HG03060 (cell line): ENCODE results near the gene DIP2A.
"Not testable (repeated sequence)": the region's sequence is repeated elsewhere in the genome, so short reads cannot be mapped to it uniquely, and the experiment has no call there.

Experiments
- ATAC-seq: cut with Tn5 transposase; IDR thresholded peaks from one replicate; pipeline ENCODE4 v1.9.1; 2021; ENCODE audit warnings: low read depth, moderate number of reproducible peaks; ENCODE audit not compliant: unreplicated experiment

DIP2A gene

DNA sequence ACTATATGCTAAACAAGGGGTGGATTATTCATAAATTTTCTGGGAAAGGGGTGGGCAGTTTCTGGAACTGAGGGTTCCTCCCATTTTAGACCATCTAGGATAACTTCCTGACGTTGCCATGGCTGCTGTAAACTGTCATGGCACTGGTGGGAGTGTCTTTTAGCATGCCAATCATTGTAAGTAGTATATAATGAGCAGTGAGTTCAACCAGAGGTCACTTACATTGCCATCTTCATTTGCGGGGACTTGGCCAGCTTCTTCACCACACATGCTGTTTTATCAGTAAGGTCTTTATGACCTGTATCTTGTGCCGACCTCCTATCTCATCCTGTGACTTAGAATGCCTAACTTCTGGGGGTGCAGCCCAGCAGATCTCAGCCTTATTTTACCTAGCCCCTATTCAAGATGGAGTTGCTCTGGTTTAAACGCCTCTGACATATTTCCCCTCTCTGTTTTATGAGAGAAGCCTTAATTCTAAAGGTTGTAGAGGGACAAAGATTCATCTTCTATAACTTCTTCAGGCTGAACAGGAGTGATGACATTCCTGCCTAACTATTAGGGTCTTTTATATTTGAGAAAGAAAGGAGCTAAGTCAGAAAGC lies 60.4 kb downstream of the DIP2A start:
- ATAC-seq, result no peak

DNA sequence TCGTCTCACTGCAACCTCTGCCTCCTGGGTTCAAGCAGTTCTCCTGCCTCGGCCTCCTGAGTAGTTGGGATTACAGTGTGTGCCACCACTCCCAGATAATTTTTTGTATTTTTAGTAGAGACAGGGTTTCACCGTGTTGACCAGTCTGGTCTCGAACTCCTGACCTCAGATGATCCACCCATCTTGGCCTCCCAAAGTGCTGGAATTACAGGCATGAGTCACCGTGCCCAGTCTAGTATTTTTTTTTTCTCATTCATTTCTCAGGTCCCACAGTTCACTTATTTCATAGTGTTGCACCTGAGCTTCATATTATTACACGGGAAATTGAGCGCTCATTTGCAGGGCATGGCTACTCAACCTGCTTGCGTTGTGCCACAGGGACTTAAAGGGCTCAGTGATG lies 68.7 kb downstream of the DIP2A start:
- not testable (repeated sequence) for ATAC-seq

DNA sequence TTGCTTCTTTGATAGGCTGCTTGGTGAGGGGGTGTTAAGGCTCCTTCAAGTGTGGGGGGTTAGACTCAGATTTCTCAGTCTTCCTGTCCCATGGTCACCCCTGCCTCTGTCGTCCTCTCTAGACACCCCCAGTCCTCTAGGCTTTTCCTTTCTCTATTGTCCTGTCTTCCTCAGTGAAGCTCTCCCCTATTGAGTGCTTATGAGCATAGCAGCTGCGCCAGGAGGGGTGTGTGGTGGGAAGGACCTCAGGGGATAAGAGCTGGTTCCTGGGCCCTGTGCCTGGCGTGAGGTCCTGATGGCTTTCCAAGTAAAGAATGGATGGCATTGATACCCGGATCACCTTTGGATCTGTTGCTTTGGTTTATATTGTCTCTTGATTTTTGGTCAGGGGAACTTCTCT lies 69.1 kb downstream of the DIP2A start:
- no peak for ATAC-seq

DNA sequence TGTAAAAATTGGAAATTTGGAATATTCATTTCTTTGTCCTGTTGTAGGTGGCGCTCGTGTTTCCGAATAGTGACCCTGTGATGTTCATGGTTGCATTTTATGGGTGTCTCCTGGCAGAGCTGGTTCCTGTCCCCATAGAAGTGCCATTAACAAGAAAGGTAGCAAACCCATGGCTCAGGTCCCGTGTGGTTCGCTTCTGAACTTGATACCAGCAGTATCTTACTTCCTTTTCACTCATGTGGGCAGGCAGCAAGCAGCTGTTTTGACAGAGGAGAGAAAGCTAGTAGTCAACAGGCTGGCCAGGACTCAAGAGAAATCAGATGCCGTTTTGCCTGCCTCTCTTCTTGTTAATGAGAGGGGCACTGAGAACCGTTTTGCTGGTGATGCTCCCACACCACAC lies 73.4 kb downstream of the DIP2A start:
- ATAC-seq, result no peak

DNA sequence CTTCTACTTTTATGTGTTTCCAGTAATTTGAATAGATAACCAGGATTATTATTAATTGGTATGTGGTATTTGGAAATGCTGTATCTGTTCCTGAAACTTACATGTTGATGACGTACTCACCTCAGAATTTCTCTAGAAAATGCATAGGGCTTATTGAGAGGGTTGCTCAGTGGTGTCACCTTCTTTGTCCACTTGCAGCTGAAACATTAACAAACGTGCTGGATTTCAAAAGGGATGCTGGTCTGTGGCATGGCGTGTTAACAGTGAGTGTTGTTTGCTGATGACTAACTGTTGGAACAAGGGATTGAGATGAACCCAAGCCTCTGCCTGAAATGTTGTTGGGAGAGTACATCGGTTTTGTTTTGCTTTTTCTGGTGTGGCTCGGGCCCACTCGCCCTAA lies 78.3 kb downstream of the DIP2A start:
- ATAC-seq, result no peak

DNA sequence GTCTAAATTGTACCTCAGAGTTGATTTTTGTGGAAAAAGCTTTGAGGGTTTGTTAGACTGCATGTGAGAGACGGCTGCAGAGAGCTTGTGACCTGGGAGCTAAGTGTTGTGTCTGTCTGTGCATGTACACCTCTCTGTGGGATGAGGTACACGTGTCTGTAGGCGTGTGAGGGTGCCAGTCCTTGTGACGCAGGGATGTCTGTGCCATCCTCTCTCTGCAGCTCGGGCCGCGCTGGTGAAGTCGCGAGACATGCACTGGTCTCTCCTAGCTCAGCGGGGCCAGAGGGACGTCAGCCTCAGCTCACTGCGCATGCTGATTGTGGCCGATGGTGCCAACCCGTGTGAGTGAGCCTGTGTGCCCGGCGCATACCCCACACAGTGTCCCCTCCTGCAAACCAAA lies 79.6 kb downstream of the DIP2A start:
- ATAC-seq, result no peak

DNA sequence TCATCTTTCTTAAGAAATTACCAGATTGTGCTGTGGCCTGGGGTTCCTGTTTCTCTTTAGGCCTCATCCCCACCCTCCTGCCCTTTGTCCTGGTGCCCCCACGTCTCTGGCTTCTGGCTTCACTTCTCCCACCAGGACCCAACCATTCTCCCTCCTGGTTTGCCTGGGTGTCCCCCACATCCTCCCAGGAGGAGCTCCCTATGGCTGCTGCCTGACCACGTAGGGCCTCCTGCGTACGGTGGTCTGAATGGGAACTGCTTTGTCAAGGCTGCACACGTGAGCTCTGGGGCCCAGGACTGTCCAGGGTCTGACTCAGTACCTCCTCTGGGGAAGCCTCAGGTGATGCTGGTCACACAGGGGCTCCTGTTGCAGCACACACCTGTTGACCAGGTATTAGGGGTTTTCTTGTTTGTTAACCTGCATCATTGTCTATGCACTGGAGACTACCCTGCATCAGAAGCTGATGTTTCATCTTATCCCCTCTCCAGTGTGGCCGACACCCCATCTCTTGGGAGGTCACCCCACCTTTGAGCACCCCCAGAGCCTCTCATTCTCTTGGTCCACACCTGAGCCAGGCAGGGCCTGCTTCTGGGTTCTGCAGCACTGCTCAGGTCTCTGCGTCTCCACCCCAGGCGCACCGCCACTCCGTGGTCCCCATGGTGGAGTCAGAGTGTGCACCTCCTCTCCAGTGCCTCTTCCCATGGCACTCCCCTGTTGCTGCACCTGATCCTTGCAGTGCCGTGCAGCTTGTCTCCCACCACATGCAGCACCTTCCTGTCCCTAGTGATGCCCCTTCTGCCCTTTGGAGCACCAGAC lies 80.4 kb downstream of the DIP2A start:
- no peak for ATAC-seq

DNA sequence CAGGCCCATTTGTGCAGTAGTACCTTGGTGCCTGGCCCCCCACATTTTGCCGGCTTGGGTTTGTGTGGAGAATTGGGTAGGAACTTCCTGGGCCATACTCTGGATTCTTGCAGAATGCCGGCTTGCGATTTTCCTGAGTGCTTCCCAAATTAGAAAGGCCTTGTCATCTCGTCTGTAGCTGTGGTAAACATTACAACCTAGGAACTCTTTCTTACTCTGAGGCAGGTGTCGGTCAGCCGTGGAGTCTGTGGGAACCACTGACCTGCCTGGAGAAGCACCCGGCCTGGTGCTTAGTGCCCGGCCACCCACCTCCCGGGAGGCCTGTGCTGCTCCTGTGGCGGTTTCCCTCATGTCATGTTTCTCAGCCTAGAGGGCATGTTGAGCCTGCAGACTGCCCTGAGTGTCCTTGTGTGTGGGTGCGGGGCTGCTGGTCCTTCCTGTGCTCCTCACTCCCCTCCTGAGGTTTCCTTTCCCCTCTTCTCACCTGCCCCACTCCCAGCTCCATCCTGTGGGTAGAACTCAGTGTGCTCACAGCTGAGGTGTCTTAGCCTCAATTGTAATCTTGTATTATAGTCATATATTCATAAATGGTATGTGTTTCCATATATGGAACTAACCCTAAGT lies 81.5 kb downstream of the DIP2A start:
- no peak for ATAC-seq

DNA sequence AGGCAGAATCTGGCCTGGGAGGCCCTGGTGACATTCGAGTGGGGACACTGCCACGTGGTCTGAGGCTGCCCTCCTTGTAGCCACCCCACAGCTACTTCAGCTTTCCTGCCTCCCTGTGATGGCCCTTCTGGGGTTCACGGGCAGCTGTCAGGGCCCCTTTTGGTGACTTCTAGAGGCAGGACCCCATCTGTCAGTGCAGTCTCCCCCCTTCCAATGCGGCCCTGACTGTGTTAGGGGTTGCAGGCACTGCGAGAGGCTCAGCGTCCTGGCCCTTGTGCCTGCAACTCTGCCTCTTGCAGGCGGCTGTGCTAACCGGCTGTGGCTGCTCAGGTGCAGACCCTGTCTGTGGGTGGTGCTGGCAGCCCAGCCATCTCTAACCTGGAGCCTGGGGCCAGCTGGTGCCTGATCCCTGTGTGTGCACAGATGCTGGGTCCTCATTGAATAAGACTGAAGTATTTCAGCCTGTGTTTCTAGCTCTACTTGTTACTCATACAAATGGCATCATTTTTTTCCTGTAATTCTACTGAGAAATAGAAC lies 84.0 kb downstream of the DIP2A start:
- no peak for ATAC-seq

DNA sequence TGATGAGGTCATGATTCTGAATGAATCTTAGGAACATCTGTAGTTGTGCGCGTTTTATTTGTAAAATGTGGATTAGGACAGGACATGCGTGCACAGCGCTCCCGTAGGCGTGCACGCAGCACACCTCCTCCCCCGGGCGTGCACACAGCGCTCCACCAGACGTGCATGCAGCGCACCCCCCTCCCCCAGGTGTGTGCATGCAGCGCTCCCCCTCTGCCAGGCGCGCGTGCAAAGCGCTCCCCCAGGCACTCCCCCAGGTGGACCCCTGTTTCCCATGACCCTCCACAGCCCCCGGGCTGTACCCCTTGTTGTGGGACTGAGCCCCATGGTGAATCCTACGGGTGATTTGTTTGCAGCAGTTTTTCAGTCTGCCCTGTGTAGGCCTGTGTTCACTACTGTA lies 84.6 kb downstream of the DIP2A start:
- ATAC-seq, result no peak

DNA sequence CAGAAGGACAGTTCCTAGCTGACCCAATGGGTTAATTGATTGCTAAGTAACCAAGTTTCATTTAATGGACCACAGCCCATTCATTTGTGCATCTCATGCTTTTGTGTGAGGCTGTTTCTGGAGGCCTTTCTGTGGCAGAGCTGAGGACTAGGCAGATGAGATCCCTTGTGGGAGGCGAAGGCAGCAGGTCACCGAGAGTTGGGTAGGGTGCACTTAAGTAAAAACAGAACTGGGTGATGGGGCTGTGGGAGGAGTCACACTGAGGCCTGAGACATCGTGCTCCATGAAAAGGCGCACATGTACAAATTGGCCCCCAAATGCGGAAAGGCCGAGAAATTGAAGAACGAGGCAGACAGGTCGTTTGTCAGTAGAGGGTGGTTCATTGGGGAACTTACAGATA lies 85.3 kb downstream of the DIP2A start:
- no peak for ATAC-seq

DNA sequence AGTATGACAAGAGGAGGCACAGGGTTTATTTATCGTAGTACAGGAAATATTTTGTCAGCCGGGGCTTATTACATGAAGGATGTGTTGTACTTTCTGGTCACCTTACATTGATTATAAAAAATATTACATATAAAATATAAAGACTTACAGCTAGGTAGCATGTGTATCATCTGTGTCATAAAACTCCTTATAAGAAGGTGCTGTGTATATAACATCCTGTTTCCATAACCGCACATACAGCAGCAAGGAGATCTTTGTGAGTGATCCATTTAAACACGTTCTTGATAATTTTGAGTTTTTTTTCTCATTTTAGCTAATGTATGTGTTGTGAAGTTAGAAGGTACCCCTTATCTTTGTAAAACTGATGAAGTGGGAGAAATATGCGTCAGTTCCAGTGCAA lies 86.1 kb downstream of the DIP2A start:
- no peak for ATAC-seq

DNA sequence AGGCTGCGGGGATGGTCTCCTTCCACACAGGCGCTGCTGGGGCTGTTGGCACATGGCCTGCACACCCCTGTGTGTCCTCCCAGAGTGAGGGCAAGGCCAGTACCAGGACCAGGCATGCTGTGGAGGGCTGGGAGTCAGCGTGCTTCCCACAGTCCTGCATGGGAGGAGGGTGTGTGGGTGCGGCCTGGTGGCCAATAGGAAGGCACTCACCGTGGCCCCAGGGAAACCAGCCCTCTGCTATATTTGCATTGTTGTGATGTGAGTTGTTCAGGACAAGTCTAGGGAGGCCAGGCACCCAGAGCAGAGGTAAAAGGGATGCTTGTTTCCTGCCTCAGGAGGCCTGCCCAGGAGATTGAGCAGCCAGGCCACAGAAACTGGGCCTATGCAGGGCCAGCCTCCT lies 86.7 kb downstream of the DIP2A start:
- no peak for ATAC-seq

DNA sequence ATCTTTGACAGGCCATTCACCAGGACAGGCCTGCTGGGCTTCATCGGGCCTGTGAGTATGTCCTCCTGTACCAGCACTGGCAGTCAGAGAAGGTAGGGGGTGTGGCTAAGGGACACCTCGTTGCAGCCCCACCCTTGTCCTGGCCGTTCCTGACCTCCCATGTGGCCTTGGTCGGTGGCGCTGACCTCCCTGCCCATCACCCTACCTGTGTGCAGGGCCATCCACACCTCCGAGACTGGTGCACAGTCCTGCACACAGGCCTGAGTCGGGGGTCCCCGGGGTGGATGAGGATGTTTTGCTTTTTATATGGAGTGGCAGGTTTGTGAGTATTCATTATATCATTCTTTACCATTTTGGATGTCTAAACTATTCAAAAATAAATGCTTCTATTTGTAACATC lies 87.2 kb downstream of the DIP2A start:
- no peak for ATAC-seq

DNA sequence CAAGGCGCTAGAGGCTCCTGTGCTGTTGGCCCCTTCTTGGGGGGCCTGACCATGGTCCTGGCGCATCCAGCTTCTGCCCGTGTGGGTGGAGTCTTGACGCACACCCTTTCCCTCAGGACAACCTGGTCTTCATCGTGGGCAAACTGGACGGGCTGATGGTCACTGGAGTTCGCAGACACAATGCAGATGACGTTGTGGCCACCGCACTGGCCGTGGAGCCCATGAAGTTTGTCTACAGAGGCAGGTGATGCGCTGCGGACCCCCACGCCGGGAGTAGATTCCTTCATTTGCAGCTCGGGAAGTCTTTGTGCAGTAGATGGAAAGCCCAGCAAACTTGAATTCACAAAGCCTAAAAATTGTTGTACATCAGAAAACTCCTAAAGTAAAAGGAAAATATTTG lies 88.1 kb downstream of the DIP2A start:
- no peak for ATAC-seq

DNA sequence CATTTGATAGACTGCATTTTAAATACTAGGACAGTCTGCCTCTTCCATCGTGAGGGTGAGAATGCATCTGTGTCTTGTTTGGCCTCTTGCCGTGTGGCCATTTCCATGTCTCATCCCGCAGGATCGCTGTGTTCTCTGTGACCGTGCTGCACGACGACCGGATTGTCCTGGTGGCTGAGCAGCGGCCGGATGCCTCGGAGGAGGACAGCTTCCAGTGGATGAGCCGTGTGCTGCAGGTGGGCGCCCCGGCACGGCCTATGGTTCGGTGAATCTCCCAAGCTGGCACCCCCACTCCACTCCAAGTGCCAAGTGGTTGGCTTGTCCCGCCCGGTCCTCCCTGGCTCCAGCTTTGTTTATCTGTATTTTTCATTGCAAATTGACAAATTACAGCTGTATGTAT lies 91.0 kb downstream of the DIP2A start:
- ATAC-seq, result no peak

DNA sequence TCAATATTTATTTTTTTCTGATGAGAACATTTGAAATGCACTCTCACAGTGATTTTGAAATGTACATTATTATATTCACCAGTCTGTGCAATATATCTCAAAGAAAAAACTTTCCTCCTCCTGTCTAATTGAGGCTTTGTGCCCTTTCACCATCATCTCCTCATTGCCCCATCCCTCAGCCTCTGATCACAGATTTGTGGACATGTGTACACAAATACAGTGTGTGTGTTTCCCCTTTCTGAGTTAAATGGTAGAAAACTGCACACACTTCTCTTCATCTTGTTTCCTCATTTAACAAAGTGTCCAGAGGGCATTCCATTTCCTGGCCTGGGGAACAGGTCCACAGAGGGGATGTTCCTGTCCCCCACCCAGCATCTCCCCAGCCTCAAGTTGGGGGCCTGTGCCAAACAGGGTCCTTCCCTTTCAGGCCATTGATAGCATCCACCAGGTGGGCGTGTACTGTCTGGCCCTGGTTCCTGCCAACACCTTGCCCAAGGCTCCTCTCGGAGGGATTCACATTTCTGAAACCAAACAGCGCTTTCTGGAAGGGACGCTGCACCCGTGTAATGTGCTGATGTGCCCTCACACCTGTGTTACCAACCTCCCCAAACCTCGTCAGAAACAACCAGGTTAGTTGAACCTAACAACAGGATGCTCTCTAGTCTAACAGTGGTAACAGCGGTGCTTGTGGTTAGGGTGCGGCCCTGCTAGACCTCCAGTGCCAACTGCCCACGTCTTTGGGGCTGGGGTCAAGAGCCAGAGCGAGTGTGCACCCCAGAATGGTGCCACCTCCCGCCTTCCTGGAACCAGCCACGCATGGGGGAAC lies 91.6 kb downstream of the DIP2A start:
- no peak for ATAC-seq

DNA sequence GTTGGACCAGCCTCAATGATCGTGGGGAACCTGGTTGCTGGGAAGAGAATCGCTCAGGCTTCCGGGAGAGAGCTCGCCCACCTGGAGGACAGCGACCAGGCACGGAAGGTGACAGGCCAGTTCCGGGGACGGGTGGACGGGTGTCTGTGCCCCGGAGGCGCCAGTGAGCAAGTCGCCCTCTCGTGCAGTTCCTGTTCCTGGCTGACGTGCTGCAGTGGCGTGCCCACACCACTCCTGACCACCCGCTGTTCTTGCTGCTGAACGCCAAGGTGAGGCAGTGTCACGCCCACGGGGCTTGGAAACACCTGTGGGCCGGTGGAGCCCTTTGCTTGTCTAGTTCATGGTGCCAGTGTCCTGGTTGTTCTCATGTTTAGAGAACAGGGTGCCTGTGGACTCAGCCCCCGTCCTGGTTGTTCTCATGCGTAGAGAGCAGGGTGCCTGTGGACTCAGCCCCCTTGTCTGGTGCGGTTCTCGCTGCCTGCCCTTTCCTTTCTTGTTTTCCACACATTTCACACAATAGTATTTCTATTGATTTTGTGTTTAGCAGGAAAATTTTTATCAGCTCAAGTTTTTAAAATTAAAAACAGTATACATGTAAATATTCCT lies 93.0 kb downstream of the DIP2A start:
- no peak for ATAC-seq

DNA sequence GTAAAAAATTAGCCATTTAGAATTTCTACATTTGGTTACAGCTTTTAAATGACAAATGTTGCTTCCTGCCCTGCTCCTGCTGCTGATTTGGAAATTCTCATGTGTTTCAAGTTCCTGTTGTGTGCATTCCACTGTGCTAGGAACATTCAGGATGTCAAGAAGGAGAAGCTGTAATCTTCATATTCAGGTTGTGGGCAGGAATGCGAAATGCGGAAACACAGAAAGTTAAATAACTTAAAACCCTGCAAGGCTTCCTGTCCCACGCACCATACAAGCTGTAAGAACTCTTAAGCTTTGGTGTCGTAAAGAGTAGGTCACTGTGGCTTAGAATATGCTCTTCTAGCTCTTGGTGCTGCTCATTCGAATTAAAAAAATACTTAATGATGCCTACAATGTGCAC lies 93.6 kb downstream of the DIP2A start:
- no peak for ATAC-seq

DNA sequence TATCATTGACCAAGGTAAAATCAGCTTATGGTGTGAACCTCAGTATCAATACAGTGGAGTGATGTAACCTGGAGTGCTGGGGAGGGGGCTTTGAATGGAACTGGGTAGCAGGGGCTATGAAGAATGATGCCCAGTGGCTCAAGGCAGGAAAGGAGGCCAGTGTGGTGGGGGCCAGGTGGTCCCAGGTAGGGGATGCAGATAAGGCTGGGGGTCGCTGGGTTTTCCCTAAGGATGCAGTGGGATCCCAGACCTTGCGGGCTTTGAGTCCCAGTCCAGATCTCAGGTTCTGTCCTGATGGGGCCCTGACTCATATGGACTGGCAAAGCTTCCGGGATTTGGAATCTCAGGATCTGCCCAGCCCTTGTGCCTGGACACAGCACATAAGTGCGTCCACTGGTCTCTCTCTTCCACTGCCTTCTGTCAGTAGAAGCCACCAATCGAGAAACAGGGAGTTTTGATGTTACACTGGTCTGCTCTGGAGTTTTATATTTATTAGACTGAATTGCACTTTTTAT lies 94.2 kb downstream of the DIP2A start:
- no peak for ATAC-seq
